Kidney epithelial cell (primary cell): ENCODE data around the gene ZNF559. TPM values are rescaled to one million over a fixed set of nuclear protein-coding genes. Genes with fewer than 3 reads are reported as not detected.

Experiments
- DNase-seq: peaks from one replicate; pipeline ENCODE4 v3.0.0-alpha.2; 2010; ENCODE audit warnings: low read depth
- H3K27me3 ChIP-seq: 2 replicates; pipeline ENCODE4 v1.6.0; 2011; ENCODE audit warnings: low read length; ENCODE audit not compliant: control insufficient read depth, insufficient read depth
- H3K36me3 ChIP-seq: 2 replicates; pipeline ENCODE4 v1.5.1; 2011; ENCODE audit warnings: low read length; ENCODE audit not compliant: control insufficient read depth, insufficient read depth
- H3K4me3 ChIP-seq: 2 replicates; pipeline ENCODE4 v1.5.1; 2011; ENCODE audit warnings: low read depth, mild to moderate bottlenecking, control low read depth, low read length
- CTCF ChIP-seq: IDR thresholded peaks from 2 replicates; pipeline ENCODE4 v1.5.1; 2011; ENCODE audit warnings: mild to moderate bottlenecking, moderate library complexity, low read length, control low read depth, inconsistent platforms; ENCODE audit not compliant: insufficient read depth, poor library complexity, severe bottlenecking
- total RNA-seq: library from RNA; depleted of rRNA; stranded (reverse); fragments of >200 nt; gene quantifications from 2 replicates; pipeline ENCODE4 v1.2.3, GENCODE V29; 2015

Gene ZNF559
- total RNA-seq, 1 donor from 2014 or later: 10.9 TPM

- TF ChIP-seq CTCF: no peak
- H3K36me3 ChIP-seq: no peaks in the 10 kb centered on the region
- H3K27me3 ChIP-seq: no peaks in the 10 kb centered on the region
- no peak for DNase-seq
- no peak overlapping the region for H3K4me3 ChIP-seq
Measured at GRCh38 chr19:9348671-9349070, 24.7 kb downstream of the ZNF559 start.

- TF ChIP-seq CTCF: no peak
- no peaks in the 10 kb centered on the region for H3K27me3 ChIP-seq
- DNase-seq: no peak
Measured at GRCh38 chr19:9352505-9352904, 28.5 kb downstream of the ZNF559 start.

GRCh38 chr19:9353011-9353410 lies 29.0 kb downstream of the ZNF559 start:
- no peak overlapping the region for H3K4me3 ChIP-seq
- no peaks in the 10 kb centered on the region for H3K36me3 ChIP-seq
- no peaks in the 10 kb centered on the region for H3K27me3 ChIP-seq
- no peak for TF ChIP-seq CTCF
- DNase-seq: no peak

More at GRCh38 chr19:9352505-9352904, 28.5 kb downstream of the ZNF559 start:
- H3K4me3 ChIP-seq: no peak overlapping the region
- no peaks in the 10 kb centered on the region for H3K36me3 ChIP-seq

GRCh38 chr19:9354651-9355050 lies 30.7 kb downstream of the ZNF559 start:
- H3K27me3 ChIP-seq: no peaks in the 10 kb centered on the region
- no peak overlapping the region for H3K4me3 ChIP-seq
- TF ChIP-seq CTCF: no peak
- H3K36me3 ChIP-seq: no peaks in the 10 kb centered on the region
- DNase-seq: no peak

- Histone ChIP-seq H3K4me3 (peak within 1 kb of the TSS; percentile 46), H3K27me3 (no peaks in the 10 kb centered on the region), H3K36me3 (no peaks in the 10 kb centered on the region)
- DNase-seq: no peak
- no peak for TF ChIP-seq CTCF
Measured at GRCh38 chr19:9362905-9363304, 38.9 kb downstream of the ZNF559 start, which contains the start of gene ZNF177. Gene ZNF177 (plus strand): TSS chr19:9363013. CDS start chr19:9378312, 15,299 bp downstream.

- TF ChIP-seq CTCF: no peak
- no peaks in the 10 kb centered on the region for H3K27me3 ChIP-seq
- no peak overlapping the region for H3K4me3 ChIP-seq
- no peak for DNase-seq
- no peaks in the 10 kb centered on the region for H3K36me3 ChIP-seq
Measured at GRCh38 chr19:9370738-9371619, 47.0 kb downstream of the ZNF559 start.
